SK-N-SH (cell line): Measurements from ENCODE around the gene DUS3L.

Experiments
- CTCF ChIP-seq: fragments of 200-600 bp; sonication (generic); IDR thresholded peaks from 2 replicates; pipeline ENCODE4 v1.6.1; 2017; ENCODE audit warnings: antibody characterized with exemption, mild to moderate bottlenecking, moderate library complexity
- GATA2 ChIP-seq: sonication (generic); formaldehyde crosslinking; IDR thresholded peaks from 2 replicates; pipeline ENCODE4 v1.5.0; 2020; ENCODE audit warnings: mild to moderate bottlenecking, missing genetic modification reagents
- MAX ChIP-seq: IDR thresholded peaks from 2 replicates; pipeline ENCODE4 v1.4.0; 2012; ENCODE audit warnings: low read depth
- MEF2A ChIP-seq: IDR thresholded peaks from 2 replicates; pipeline ENCODE4 v1.4.0; 2012; ENCODE audit warnings: low read depth, borderline replicate concordance
- POLR2AphosphoS5 ChIP-seq: IDR thresholded peaks from 2 replicates; pipeline ENCODE4 v1.6.1; 2012; ENCODE audit warnings: low read depth, low read length
- TEAD4 ChIP-seq: IDR thresholded peaks from 2 replicates; pipeline ENCODE4 v1.4.0; 2012; ENCODE audit warnings: mild to moderate bottlenecking, borderline replicate concordance; ENCODE audit not compliant: insufficient read depth
- YY1 ChIP-seq: IDR thresholded peaks from 2 replicates; pipeline ENCODE4 v1.4.0; 2012; ENCODE audit warnings: low read depth, mild to moderate bottlenecking
- ZBTB33 ChIP-seq: IDR thresholded peaks from 2 replicates; pipeline ENCODE4 v1.4.0; 2012; ENCODE audit warnings: low read depth, borderline replicate concordance

- TF ChIP-seq CTCF (no peak), TEAD4 (no peak), MEF2A (no peak), MAX (no peak), POLR2AphosphoS5 (no peak), GATA2 (CRISPR knock-in tag) (no peak), YY1 (no peak), ZBTB33 (no peak)
Observed at GRCh38 chr19:5803441-5803751, 12.4 kb upstream of the DUS3L start.
